Activated naive CD4-positive, alpha-beta T cell treated with anti-CD3 and anti-CD28 coated beads for 36 hours (primary cell): ENCODE results near the gene MOCOS. TPM values are rescaled to one million over a fixed set of nuclear protein-coding genes. Genes with fewer than 3 reads are reported as not detected.

Experiments
- CTCF ChIA-PET: fragments of 350-600 bp; sonication (Branson Sonifier 250); formaldehyde crosslinking; loops from one replicate; lab custom pipeline; 2021; ENCODE audit warnings: antibody characterized with exemption; lab: Charles Lee
- DNase-seq: peaks from one replicate; pipeline ENCODE4 v3.0.0-alpha.2; 2020
- H3K27ac Mint-ChIP-seq: one replicate; pipeline ENCODE4 v1.8.0; 2021; ENCODE audit warnings: mild to moderate bottlenecking, mixed read lengths
- H3K27me3 Mint-ChIP-seq: one replicate; pipeline ENCODE4 v1.8.0; 2021; ENCODE audit warnings: low read depth, mixed read lengths
- H3K36me3 Mint-ChIP-seq: one replicate; pipeline ENCODE4 v1.8.0; 2021; ENCODE audit warnings: low read depth, mixed read lengths
- H3K4me1 Mint-ChIP-seq: one replicate; pipeline ENCODE4 v1.8.0; 2021; ENCODE audit warnings: low read depth, mixed read lengths
- H3K4me3 Mint-ChIP-seq: one replicate; pipeline ENCODE4 v1.8.0; 2021; ENCODE audit warnings: mild to moderate bottlenecking, moderate library complexity, mixed read lengths
- H3K9me3 Mint-ChIP-seq: one replicate; pipeline ENCODE4 v1.8.0; 2021; ENCODE audit warnings: mixed read lengths
- intact Hi-C: fragments of 100-400 bp; cut with micrococcal nuclease; formaldehyde crosslinking; loops from one replicate; pipeline ENCODE4 v1.15.1; 2023
- total RNA-seq, 2 experiments: library from RNA; stranded (reverse); gene quantifications; one replicate each; pipeline ENCODE4 v1.2.3, GENCODE V29; 2021

MOCOS gene
- total RNA-seq, 2 experiments from 2014 or later = not detected

DNA sequence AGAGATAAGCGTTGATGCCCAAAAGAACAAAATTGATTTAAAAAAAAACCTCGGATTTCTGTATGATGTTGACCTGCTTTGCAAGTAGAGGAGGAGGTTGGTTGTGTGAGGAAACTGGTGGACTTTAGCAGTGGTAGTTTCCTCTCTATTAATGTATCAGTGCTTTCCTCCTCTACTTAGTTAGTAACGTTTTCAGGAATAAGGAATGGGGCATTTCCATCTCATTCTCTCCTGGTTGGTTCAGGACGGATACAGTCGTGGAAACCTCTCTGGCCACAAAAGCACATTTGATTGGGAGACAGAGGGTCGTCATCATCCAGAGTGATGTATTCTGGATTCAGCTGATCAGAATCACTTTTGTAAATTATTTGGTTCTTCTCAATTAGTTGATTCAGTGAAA lies 111.7 kb downstream of the MOCOS start:
- CTCF ChIA-PET = no interaction called here
- no peak for DNase-seq
- H3K27me3 Mint-ChIP-seq = peaks cover 34% of the 10 kb centered on the region
- H3K27ac Mint-ChIP-seq = no peak overlapping the region
- no peaks in the 10 kb centered on the region for H3K36me3 Mint-ChIP-seq
- no peaks in the 10 kb centered on the region for H3K9me3 Mint-ChIP-seq
- intact Hi-C loops = loop anchor here (5.0 kb wide), 1 partner anchor 508 kb away; no protein-coding TSS in a partner anchor
- H3K4me1 Mint-ChIP-seq = no peaks in the 10 kb centered on the region
- no peak overlapping the region for H3K4me3 Mint-ChIP-seq

DNA sequence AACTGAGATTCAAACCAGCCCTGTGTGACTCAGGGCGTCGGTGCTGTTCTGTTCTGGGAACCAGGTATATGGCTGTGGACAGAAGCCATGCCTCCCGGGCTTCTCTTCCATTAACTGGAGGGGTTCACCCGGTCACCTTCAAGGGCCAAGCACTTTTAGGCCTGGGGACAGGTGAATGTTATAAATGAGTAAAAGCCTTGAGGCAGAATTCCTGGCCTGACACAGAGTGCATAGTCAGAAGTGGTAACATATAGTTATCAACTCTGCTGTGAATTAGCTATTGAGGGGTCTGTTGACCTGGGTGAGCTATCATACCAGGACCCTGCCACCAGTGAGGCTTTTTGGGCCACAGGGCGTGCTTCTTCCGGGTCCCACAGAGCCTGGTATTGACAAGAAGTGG lies 112.9 kb downstream of the MOCOS start:
- intact Hi-C loops = no loop called here
- no peak overlapping the region for H3K27ac Mint-ChIP-seq
- CTCF ChIA-PET = interaction anchor here (0.6 kb wide), 2 partner anchors 177 to 276 kb away, joined by 4 read pairs; no protein-coding TSS in a partner anchor
- no peaks in the 10 kb centered on the region for H3K4me1 Mint-ChIP-seq
- no peak overlapping the region for H3K4me3 Mint-ChIP-seq
- H3K27me3 Mint-ChIP-seq = peaks cover 37% of the 10 kb centered on the region
- H3K36me3 Mint-ChIP-seq = no peaks in the 10 kb centered on the region
- no peaks in the 10 kb centered on the region for H3K9me3 Mint-ChIP-seq
- no peak for DNase-seq

DNA sequence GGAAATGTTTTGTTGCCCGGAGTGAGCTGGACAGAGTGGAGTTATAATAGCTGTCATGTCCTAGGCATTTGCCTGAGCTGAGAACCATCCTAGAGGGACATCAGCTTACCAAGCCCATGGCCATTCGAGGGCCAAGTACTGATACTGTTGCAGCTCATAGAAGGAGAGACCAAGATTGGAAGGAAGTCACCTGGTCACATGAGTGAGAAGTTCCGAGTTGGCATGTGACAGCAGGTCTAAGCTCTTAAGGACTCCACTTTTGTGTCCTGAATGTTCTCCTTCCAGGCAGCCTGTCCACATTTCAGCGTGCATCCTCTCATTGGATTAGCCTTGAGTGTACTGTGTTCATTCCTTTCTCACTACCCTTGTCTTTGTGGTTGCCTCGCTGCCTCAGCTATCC lies 114.6 kb downstream of the MOCOS start:
- Mint-ChIP-seq H3K36me3 (no peaks in the 10 kb centered on the region), H3K9me3 (no peaks in the 10 kb centered on the region), H3K4me1 (no peaks in the 10 kb centered on the region), H3K4me3 (no peak overlapping the region), H3K27me3 (peaks cover 42% of the 10 kb centered on the region), H3K27ac (no peak overlapping the region)
- intact Hi-C loops = no loop called here
- DNase-seq = no peak
- CTCF ChIA-PET = interaction anchor here (0.6 kb wide), 1 partner anchor 640 kb away, joined by 3 read pairs; no protein-coding TSS in a partner anchor

DNA sequence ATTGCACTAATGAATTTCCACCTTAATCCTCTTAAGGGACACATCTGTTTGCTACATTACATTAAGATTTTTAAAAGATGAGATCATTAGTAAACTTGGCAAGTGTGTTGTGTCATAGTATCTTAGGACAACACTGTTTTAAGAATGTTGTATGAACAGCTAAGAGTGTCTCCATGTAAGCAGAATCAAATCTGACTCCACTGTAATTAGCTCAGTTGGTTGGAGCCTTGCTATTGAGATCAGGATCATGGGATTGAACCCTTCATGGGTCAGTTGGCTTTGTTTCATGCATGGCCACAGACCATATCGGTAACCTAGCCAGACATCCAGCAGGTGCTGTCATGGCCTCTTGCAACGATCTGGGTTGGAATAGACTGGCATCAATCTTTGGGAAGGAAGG lies 115.4 kb downstream of the MOCOS start:
- intact Hi-C loops = no loop called here
- CTCF ChIA-PET = no interaction called here
- H3K36me3 Mint-ChIP-seq = no peaks in the 10 kb centered on the region
- no peak overlapping the region for H3K27ac Mint-ChIP-seq
- H3K9me3 Mint-ChIP-seq = no peaks in the 10 kb centered on the region
- no peak overlapping the region for H3K4me3 Mint-ChIP-seq
- H3K4me1 Mint-ChIP-seq = no peaks in the 10 kb centered on the region
- H3K27me3 Mint-ChIP-seq = peaks cover 48% of the 10 kb centered on the region
- DNase-seq = no peak

DNA sequence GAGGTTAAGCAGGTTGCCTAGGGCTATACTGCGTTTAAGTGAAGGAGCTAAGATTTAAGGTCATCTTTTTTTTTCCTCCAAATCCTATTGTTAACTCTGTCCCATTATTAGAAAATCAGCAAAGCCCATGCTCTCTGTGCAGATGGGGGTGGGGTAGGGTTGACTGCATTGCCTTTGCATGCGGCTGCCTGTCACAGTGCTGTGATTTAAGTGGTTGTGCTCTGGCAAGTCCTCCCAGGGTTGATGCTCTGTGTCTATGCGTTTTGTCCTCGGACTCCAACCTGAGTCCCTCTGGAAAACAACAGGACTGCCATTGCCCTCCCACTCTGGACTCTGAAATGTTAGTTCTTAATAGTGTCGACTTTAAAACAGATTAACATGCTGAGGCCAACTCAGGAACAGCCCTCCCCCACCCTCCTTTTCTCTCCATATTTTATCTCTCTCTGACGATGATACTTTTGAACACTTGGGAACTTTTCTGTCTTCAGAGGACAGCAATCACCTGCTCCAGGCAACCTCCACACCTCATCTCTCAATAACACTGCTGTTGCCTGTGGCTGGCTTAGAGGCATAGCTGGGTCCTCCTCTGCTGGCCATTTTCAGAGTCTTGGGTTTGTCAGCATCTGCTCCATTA lies 116.0 kb downstream of the MOCOS start:
- CTCF ChIA-PET = no interaction called here
- Mint-ChIP-seq H3K36me3 (no peaks in the 10 kb centered on the region), H3K4me3 (no peak overlapping the region), H3K27me3 (peaks cover 51% of the 10 kb centered on the region), H3K9me3 (no peaks in the 10 kb centered on the region), H3K4me1 (no peaks in the 10 kb centered on the region), H3K27ac (no peak overlapping the region)
- intact Hi-C loops = no loop called here
- no peak for DNase-seq

DNA sequence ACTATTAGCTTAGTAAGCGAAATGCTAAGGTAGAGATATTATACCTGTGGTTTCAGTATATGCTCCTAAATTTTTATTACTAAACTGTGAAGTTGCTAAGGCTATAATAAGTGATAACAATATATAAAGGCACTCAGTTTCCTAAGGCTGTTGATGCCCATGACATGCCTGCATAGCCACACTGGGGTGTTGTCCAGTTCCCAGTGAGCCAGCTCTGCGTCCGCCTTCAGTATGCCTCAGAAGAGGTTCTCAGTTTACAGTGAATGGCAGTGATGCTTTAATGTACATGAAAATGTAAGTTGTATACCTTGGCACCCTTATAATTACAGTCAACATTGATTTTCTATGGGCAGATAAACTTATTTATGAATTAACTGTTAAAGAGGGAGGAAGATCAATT lies 117.4 kb downstream of the MOCOS start:
- no peak overlapping the region for H3K4me3 Mint-ChIP-seq
- peaks cover 50% of the 10 kb centered on the region for H3K27me3 Mint-ChIP-seq
- no peaks in the 10 kb centered on the region for H3K4me1 Mint-ChIP-seq
- no peak overlapping the region for H3K27ac Mint-ChIP-seq
- no peak for DNase-seq
- intact Hi-C loops = no loop called here
- CTCF ChIA-PET = interaction anchor here (0.8 kb wide), 1 partner anchor 11 kb away, joined by 3 read pairs; no protein-coding TSS in a partner anchor
- no peaks in the 10 kb centered on the region for H3K9me3 Mint-ChIP-seq
- no peaks in the 10 kb centered on the region for H3K36me3 Mint-ChIP-seq

DNA sequence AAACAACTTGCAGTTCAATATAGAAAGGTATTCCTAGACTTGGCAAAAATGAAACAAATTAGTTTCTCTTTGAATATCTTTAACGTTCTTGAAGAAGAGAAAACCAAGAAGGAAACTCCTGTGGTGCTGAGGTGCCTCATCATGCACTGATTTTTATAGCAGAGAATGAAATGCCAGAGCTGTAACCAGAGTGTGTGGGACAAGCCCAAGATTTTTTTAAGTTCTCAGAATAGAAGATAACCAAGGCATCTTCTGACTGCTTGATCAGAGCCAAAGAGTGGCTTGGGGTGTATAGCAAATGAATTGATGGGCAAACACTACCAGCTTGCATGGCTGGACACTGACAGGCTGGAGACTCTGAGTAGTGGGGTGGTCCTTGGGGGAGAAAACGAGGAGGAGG lies 118.1 kb downstream of the MOCOS start:
- no peaks in the 10 kb centered on the region for H3K4me1 Mint-ChIP-seq
- CTCF ChIA-PET = interaction anchor here (0.8 kb wide), 1 partner anchor 12 kb away, joined by 3 read pairs; no protein-coding TSS in a partner anchor
- intact Hi-C loops = no loop called here
- peaks cover 48% of the 10 kb centered on the region for H3K27me3 Mint-ChIP-seq
- H3K4me3 Mint-ChIP-seq = no peak overlapping the region
- DNase-seq = no peak
- no peak overlapping the region for H3K27ac Mint-ChIP-seq
- no peaks in the 10 kb centered on the region for H3K36me3 Mint-ChIP-seq
- H3K9me3 Mint-ChIP-seq = no peaks in the 10 kb centered on the region

DNA sequence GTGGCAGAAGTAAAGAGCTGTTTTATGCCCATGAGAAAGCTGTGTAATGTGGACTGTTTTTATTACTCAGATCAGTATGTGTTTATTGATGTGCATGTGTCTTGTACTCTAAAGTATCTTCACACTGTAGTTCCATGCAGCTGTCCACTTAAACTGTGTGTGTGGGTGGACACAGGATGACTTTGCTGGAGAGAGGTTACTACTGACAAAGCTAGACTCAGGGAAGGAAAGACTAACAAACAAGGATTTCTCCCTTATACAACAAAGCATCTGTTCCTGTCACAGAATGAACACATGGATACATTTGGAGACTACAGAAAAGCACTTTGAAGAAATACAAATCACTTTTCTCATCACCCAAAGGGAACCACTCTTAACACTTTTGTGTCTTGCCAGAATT lies 120.2 kb downstream of the MOCOS start:
- H3K36me3 Mint-ChIP-seq = no peaks in the 10 kb centered on the region
- intact Hi-C loops = no loop called here
- no peaks in the 10 kb centered on the region for H3K9me3 Mint-ChIP-seq
- H3K4me3 Mint-ChIP-seq = no peak overlapping the region
- H3K27me3 Mint-ChIP-seq = peaks cover 53% of the 10 kb centered on the region
- H3K27ac Mint-ChIP-seq = no peak overlapping the region
- no peaks in the 10 kb centered on the region for H3K4me1 Mint-ChIP-seq
- CTCF ChIA-PET = no interaction called here
- DNase-seq = no peak

DNA sequence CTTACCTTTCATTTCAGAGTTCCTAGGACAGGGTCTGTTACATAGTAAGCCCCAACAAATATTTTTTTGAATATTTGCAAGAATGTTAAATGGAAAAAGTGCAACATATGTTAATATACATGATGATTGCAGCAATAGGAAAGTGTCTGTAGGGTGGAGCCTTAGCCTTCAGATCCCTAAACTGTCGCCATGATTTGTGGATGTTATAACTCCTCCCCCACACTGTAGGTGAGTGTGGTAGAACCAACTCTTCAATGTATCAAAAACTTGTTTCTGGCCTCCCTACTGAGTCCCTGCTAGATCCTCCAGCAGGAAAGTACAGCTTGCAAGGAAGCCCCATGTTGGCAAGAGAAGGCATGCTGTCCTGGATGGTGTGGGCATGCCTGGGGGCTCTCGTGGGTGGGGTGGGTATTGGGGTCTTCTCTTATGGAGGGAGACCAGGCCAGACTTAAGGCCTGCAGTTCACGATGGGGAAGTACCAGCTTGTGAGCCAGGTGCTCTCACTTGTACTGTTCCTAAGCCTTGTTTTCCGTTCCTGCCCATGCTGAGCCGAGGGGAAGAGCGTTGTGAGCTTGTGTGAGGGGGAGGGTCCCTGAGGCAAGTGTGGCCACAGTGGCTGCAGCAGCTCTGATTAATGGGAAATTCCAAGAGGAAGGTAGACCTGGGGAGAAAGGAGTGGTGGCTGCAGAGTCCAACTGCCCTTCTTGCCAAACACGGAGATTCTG lies 121.6 kb downstream of the MOCOS start:
- no peak overlapping the region for H3K27ac Mint-ChIP-seq
- no peaks in the 10 kb centered on the region for H3K9me3 Mint-ChIP-seq
- H3K27me3 Mint-ChIP-seq = peaks cover 44% of the 10 kb centered on the region
- CTCF ChIA-PET = no interaction called here
- H3K36me3 Mint-ChIP-seq = no peaks in the 10 kb centered on the region
- no peak for DNase-seq
- no peak overlapping the region for H3K4me3 Mint-ChIP-seq
- intact Hi-C loops = no loop called here
- no peaks in the 10 kb centered on the region for H3K4me1 Mint-ChIP-seq

DNA sequence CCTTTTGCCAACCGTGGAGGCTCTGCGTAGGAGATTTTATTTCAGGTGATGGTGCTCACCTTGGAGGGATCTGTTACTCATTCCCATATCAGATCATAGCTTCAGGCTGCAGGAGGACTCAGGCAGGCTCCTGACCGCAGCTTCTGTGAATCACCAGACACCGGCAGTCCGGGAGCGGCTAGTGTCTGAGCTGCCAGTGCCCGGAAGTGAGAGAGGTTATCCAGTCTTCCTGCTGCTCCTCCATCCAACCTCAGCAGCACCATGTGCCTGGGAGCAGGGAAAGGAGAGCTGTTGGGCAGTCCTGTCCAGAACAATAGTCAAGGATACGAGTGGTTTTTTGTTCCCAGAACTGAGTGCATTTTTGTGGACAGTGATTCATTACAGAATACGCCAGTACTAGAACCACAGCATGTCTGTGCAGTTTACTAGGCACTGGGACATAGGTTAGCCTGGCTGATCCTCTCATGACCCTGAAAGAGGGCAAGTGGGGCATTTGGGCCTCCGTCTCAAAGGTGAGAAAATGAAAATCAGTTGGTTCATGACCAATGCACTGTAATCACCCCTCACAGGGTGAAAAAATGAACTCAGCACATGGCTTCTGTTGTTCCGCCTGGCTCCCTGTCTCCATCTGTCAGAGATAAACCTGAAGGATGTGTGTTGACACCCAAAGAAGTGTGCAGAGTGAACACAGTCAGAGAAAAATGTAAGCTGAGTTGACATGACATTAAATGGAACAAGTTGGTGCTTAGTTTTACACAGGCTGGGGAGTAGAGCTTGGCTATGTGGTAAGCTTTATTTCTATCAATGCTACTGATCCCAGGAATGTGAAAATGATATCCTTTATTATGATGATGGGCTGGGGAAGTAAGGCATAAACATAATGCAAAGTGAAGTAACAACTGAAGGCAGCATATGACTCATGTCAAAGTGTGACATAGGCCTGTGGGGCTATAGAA lies 122.4 kb downstream of the MOCOS start:
- CTCF ChIA-PET = no interaction called here
- no peak overlapping the region for H3K4me3 Mint-ChIP-seq
- intact Hi-C loops = no loop called here
- peaks cover 42% of the 10 kb centered on the region for H3K27me3 Mint-ChIP-seq
- no peaks in the 10 kb centered on the region for H3K9me3 Mint-ChIP-seq
- no peaks in the 10 kb centered on the region for H3K36me3 Mint-ChIP-seq
- H3K4me1 Mint-ChIP-seq = no peaks in the 10 kb centered on the region
- DNase-seq = no peak
- no peak overlapping the region for H3K27ac Mint-ChIP-seq

DNA sequence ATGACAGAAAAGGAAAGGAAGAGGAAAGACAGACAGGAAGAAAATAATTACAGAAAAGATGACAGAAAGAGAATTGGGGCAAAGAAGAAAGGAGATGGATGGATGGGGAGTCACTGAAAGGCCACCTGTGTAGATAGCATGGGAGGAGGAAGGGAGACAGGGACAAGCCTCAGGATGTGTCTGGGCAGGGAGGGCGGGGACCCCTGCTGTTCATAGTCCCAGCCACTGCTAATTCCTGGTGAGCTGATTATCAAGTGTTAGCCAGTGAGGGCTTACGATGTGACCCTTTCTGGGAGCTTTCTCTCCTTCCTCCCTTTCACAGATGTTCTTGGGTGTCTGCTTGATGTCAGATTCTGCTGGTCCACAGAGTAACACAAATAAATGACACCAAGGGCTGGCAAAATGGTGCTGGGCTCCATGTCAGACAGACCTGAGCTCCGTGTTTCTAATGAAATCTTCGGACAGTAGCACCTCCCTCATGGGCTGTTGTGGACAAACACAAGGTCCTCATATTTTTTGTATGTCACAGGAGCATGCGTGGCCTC lies 123.8 kb downstream of the MOCOS start:
- Mint-ChIP-seq H3K27me3 (peaks cover 41% of the 10 kb centered on the region), H3K4me3 (no peak overlapping the region), H3K9me3 (no peaks in the 10 kb centered on the region), H3K36me3 (no peaks in the 10 kb centered on the region), H3K27ac (no peak overlapping the region), H3K4me1 (no peaks in the 10 kb centered on the region)
- no peak for DNase-seq
- CTCF ChIA-PET = interaction anchor here (0.5 kb wide), 1 partner anchor 25 kb away, joined by 3 read pairs; no protein-coding TSS in a partner anchor
- intact Hi-C loops = no loop called here

DNA sequence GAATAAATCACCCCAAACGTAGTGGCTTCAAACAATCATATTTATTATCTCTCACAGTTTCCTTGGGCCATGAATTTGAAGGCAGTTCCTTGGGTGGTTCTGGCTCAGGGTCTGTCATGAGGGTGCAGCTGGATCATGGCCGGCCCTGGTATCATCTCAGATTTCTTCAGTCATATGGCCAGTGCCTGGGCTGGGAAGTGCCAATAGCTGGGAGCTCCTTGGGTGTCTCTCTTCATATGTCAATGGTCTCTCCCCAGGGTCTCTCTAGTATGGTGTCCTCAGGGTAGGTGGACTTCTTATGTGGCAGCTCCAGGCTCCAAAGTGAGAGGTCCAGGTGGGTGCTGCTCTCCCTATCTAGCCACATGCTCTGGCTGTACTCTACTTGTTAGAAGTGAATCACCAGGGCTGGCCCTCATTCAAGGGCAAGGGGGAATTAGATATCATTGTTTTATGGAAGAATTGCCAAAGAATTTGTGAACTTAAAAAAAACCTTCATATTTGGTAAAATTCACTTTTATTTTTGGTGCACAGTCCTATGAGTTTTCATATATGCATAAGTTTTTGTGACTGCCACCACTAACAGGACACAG lies 125.6 kb downstream of the MOCOS start:
- Mint-ChIP-seq H3K27ac (no peak overlapping the region), H3K27me3 (peaks cover 32% of the 10 kb centered on the region), H3K4me3 (no peak overlapping the region), H3K4me1 (no peaks in the 10 kb centered on the region), H3K9me3 (no peaks in the 10 kb centered on the region), H3K36me3 (no peaks in the 10 kb centered on the region)
- DNase-seq = no peak
- CTCF ChIA-PET = no interaction called here
- intact Hi-C loops = no loop called here
